Stimulated activated CD4-positive, alpha-beta T cell treated with anti-CD3 and anti-CD28 coated beads, Interleukin-4, amount 100 ng/mL, for 24 hours (primary cell): Measurements from ENCODE around the gene COL18A1.
"Not testable (repeated sequence)": the region's sequence is repeated elsewhere in the genome, so short reads cannot be mapped to it uniquely, and the experiment has no call there.

Experiments
- DNase-seq: peaks from one replicate; pipeline ENCODE4 v3.0.0-alpha.2; 2020

COL18A1 gene

GRCh38 chr21:45442686-45443594 is 38.0 kb downstream of the COL18A1 start:
- DNase-seq: not testable (repeated sequence)

- no peak for DNase-seq
These were observed 38.7 kb downstream of the COL18A1 start for GRCh38 chr21:45443595-45444181.

- no peak for DNase-seq
These were observed 39.4 kb downstream of the COL18A1 start for GRCh38 chr21:45444385-45444784.

- no peak for DNase-seq
These were observed 40.4 kb downstream of the COL18A1 start for GRCh38 chr21:45445369-45445768.

- DNase-seq: no peak
These were observed 42.9 kb downstream of the COL18A1 start for GRCh38 chr21:45447821-45448220.

- no peak for DNase-seq
These were observed 43.4 kb downstream of the COL18A1 start for GRCh38 chr21:45448283-45448809.

GRCh38 chr21:45448810-45449657 is 44.1 kb downstream of the COL18A1 start:
- no peak for DNase-seq

- no peak for DNase-seq
These were observed 44.9 kb downstream of the COL18A1 start for GRCh38 chr21:45449658-45450422.

GRCh38 chr21:45450423-45451090 is 45.6 kb downstream of the COL18A1 start:
- DNase-seq: no peak

- DNase-seq: no peak
These were observed 46.3 kb downstream of the COL18A1 start for GRCh38 chr21:45451091-45451740.

GRCh38 chr21:45451771-45452182 is 46.8 kb downstream of the COL18A1 start:
- DNase-seq: no peak

- DNase-seq: no peak
These were observed 47.8 kb downstream of the COL18A1 start for GRCh38 chr21:45452696-45453307.

GRCh38 chr21:45453308-45453950 is 48.5 kb downstream of the COL18A1 start:
- DNase-seq: no peak

- no peak for DNase-seq
These were observed 49.3 kb downstream of the COL18A1 start for GRCh38 chr21:45454060-45454925.

- DNase-seq: no peak
These were observed 50.1 kb downstream of the COL18A1 start for GRCh38 chr21:45454926-45455673.

GRCh38 chr21:45455674-45456583 is 51.0 kb downstream of the COL18A1 start:
- DNase-seq: no peak

GRCh38 chr21:45456584-45457160 is 51.7 kb downstream of the COL18A1 start:
- no peak for DNase-seq
